SW480 (cell line): ENCODE data around the gene PRDM5.

Experiments
- DNase-seq: peaks from one replicate; pipeline ENCODE4 v3.0.0-alpha.2; 2016; ENCODE audit warnings: low spot score

Gene PRDM5

GRCh38 chr4:120819805-120820437 lies 102.6 kb downstream of the PRDM5 start:
- DNase-seq = no peak

GRCh38 chr4:120816296-120816965 lies 106.1 kb downstream of the PRDM5 start:
- DNase-seq = no peak

- no peak for DNase-seq
These were observed 107.2 kb downstream of the PRDM5 start for GRCh38 chr4:120815361-120815760.

- no peak for DNase-seq
These were observed 107.6 kb downstream of the PRDM5 start for GRCh38 chr4:120814886-120815285.

DNA sequence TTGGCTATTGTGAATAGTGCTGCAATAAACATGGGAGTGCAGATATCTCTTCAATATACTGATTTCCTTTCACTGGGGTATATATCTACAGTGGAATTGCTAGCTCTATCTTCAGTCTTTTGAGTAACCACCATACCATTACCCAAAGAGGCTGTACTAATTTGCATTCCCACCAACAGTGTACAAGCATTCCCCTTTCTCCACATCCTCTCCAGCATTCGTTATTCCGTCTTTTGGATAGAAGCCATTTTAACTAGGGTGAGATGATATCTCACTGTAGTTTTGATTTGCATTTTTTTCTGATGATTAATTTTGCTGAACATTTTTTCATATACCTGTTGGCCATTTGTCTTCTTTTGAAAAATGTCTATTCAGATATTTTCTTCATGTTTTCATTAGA lies 110.3 kb downstream of the PRDM5 start:
- DNase-seq = no peak

- DNase-seq = no peak
These were observed 113.0 kb downstream of the PRDM5 start for GRCh38 chr4:120809518-120809917.

DNA sequence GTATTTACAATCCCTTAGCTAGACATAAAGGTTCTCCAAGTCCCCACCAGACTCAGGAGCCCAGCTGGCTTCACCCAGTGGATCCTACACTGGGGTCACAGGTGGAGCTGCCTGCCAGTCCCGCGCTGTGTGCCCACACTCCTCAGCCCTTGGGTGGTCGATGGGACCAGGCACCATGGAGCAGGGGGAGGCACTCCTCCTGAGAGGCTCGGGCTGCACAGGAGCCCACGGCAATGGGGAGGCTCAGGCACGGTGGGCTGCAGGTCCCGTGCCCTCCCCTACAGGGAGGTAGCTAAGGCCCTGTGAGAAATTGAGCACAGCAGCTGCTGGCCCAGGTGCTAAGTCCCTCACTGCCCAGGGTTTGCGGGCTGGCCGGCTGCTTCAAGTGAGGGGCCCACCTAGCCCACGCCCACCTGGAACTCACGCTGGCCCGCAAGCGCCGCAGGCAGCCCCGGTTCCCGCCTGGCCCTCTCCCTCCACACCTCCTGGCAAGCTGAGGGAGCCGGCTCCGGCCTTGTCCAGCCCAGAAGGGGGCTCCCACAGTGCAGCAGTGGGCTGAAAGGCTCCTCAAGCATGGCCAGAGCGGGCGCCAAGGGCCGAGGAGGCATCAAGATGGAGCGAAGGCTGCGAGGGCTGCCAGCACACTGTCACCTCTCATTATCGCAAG lies 113.9 kb downstream of the PRDM5 start:
- no peak for DNase-seq

GRCh38 chr4:120801137-120801758 lies 121.3 kb downstream of the PRDM5 start:
- no peak for DNase-seq

DNA sequence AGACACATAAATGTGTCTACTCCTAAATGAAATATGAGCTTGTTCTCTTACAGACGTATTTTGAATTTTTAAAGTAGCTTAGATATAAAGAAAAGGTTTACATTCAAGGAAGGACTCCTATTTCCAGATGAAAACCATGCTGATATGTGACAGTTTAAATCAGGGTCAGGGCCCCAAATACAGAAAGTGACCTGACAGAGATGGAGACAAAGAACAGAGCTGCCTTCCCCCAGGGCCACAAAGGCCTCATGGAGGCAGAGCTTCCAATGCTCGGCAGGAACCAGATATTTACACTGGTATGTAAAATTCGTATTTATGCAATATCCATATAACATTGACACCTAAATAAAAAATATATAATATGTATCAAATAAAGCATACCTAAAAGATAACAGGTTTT lies 124.0 kb downstream of the PRDM5 start:
- no peak for DNase-seq

- DNase-seq = no peak
These were observed 126.3 kb downstream of the PRDM5 start for GRCh38 chr4:120796271-120796670.

GRCh38 chr4:120785202-120785601 lies 137.3 kb downstream of the PRDM5 start:
- no peak for DNase-seq

DNA sequence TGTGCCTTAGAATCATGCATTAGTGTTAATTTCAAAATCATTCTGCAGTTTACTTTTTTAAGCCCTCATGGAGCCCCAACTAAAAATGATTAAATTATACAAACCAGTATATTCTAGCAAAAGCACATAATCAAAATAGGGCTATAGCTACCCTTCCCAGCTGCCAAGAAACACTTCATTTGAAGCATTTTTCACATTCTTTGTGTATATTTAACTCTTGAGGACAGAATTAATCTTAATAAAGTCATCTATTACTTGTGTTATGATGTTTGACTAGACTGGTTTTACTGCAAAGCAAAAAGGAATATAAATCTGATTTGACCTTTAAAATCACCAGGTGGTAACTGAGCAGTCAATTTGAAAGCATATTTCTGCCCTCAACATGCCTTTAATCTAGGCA lies 145.1 kb downstream of the PRDM5 start:
- no peak for DNase-seq

DNA sequence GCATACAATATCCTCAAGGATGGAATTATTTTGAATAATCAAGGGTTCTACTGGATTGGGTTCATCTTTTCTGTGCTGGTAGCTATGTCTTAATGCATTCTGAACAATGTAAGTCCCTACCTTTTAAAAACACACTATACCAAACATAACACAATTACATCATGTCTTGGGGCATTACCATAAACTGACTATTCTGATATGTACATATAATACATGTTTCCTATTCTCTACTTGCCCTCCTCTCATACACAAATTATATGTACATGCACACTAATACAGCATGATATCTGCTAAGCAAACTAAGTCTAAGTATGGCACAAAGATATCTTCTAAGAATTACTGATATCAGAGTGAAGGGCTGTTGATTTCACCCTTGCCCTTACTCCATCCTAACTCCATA lies 147.1 kb downstream of the PRDM5 start:
- no peak for DNase-seq

GRCh38 chr4:120773641-120774040 lies 148.9 kb downstream of the PRDM5 start:
- DNase-seq = no peak

GRCh38 chr4:120771907-120772306 lies 150.6 kb downstream of the PRDM5 start:
- DNase-seq = no peak

- no peak for DNase-seq
These were observed 151.6 kb downstream of the PRDM5 start for GRCh38 chr4:120770897-120771296.

- DNase-seq = no peak
These were observed 153.3 kb downstream of the PRDM5 start for GRCh38 chr4:120769227-120769626.

GRCh38 chr4:120765260-120765680 lies 157.3 kb downstream of the PRDM5 start:
- no peak for DNase-seq

DNA sequence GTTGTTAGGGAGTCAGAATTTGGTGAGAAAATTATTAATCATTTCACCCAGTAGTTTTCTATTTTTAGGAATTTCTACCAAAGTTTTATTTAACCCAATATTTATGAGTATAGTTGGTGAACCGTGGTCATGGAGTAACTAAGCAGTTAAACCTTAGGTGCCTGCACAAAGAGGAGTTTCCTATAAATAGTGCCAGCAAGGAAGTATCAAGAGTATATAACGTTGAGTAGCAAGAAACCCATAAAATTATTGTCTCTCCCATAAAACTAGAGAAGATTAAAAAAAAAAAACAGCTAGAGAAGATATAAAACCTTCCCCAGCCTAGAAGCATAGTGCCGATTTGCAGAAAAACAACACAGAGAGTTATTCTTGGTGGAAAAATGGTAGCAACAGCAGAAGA lies 158.9 kb downstream of the PRDM5 start:
- DNase-seq = no peak

DNA sequence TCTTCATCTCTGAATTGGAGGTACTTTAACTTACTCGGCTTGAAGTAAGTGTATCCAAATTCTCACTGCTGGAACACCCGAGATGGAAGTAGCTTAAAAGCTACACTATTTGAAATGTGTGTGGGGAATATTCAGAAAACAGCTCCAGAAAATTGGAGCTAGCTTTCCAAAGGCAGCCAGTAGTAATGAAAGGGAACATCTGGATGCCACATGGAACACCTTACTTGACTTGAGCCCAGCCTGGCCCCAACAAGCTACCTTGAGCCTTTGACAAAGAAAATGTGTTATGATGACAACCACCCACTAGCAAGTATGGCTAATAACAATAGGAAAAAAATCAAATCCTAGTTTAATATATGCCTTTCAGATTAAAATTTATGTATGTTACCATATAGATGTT lies 161.5 kb downstream of the PRDM5 start:
- DNase-seq = no peak

DNA sequence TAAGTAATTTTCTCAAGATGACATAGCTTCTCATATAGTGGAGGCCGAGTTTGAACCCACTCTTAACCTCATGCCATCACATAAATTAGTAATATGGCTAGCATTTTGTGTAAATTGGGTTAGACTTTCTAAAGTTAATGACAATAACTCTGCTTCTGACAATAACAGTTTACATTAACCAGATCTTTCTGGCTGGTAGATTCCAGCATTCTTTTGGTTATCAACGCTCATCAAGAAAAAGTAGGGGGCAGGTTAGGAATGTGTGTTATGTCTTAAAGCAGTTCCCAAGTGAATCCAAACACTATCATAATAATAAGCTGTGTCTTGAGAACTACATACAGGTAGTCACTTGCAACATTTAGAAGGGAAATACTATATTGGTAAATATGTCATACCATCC lies 162.5 kb downstream of the PRDM5 start:
- DNase-seq = no peak

DNA sequence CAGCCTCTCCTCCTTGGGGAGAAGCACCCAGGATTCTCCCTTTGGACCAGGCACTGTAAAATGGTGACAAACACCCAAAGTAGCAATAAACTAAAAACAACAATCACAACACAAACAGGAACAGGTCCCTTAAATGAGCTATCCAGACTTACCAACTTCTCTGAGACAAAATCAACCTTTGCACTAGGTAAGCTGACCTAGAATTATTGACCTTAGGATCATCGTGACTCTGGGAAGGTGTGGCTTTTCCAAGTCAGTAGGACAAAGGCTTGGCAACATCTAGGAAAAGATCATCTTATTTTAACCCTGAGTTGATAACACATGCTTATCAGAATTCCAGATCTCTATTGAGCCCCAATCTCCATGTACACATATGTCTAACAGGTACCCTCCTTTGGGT lies 166.7 kb downstream of the PRDM5 start:
- no peak for DNase-seq

GRCh38 chr4:120754590-120754989 lies 167.9 kb downstream of the PRDM5 start:
- DNase-seq = no peak
